ENCODE data around the gene HIRA. TPM values are rescaled to one million over a fixed set of nuclear protein-coding genes. Genes with fewer than 3 reads are reported as not detected.

Gene HIRA
- total and polyA plus RNA-seq, 9 of the 15 experiments (the other 6 are each of a cell fraction or from before 2014, with no cell fraction given), result 0.96 to 132 (median 58.4) TPM

GRCh38 chr22:19396934-19397733, 34.4 kb downstream of the HIRA start (continued):
- TF ChIP-seq, protein P1, sequence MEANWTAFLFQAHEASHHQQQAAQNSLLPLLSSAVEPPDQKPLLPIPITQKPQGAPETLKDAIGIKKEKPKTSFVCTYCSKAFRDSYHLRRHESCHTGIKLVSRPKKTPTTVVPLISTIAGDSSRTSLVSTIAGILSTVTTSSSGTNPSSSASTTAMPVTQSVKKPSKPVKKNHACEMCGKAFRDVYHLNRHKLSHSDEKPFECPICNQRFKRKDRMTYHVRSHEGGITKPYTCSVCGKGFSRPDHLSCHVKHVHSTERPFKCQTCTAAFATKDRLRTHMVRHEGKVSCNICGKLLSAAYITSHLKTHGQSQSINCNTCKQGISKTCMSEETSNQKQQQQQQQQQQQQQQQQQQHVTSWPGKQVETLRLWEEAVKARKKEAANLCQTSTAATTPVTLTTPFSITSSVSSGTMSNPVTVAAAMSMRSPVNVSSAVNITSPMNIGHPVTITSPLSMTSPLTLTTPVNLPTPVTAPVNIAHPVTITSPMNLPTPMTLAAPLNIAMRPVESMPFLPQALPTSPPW (CRISPR knock-in tag; IDR thresholded peaks at IDR 0.05), result peak; percentile 71; the same call in 1 of the 2 replicates
- no peak; the same call in 1 of the 2 replicates for TF ChIP-seq KLF1 (tag; IDR thresholded peaks at IDR 0.05)
- TF ChIP-seq U2AF2 (optimal IDR thresholded peaks at IDR 0.05; ENCODE audit: low read depth, low read length), result no peak
- TF ChIP-seq, protein P2, sequence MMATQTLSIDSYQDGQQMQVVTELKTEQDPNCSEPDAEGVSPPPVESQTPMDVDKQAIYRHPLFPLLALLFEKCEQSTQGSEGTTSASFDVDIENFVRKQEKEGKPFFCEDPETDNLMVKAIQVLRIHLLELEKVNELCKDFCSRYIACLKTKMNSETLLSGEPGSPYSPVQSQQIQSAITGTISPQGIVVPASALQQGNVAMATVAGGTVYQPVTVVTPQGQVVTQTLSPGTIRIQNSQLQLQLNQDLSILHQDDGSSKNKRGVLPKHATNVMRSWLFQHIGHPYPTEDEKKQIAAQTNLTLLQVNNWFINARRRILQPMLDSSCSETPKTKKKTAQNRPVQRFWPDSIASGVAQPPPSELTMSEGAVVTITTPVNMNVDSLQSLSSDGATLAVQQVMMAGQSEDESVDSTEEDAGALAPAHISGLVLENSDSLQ (IDR thresholded peaks at IDR 0.05), result peak; percentile 89
- TF ChIP-seq FOXK1 (CRISPR knock-in tag; IDR thresholded peaks at IDR 0.05; ENCODE audit: borderline replicate concordance), result no peak
- TF ChIP-seq ZNF280A (IDR thresholded peaks at IDR 0.05; ENCODE audit: low read depth, partially characterized antibody), result no peak
- TF ChIP-seq ZNF124 (CRISPR knock-in tag; IDR thresholded peaks at IDR 0.05), result no peak
- no peak for TF ChIP-seq KAT8 (IDR thresholded peaks at IDR 0.05; ENCODE audit: low read depth)
- TF ChIP-seq XRCC4 (IDR thresholded peaks at IDR 0.05; ENCODE audit: extremely low read depth, insufficient read depth, insufficient read length), result no peak
- TF ChIP-seq ARID3A (IDR thresholded peaks at IDR 0.05; ENCODE audit: borderline replicate concordance, low read depth, low read length), result peak; percentile 98; the same call in 1 of the 2 replicates
- TF ChIP-seq ARID1B (IDR thresholded peaks at IDR 0.05), result no peak
- TF ChIP-seq ZNF263 (CRISPR knock-in tag; IDR thresholded peaks at IDR 0.05; ENCODE audit: borderline replicate concordance), result no peak
- TF ChIP-seq NCOA1 (IDR thresholded peaks at IDR 0.05; ENCODE audit: low read depth), result peak; percentile 90; the same call in 1 of the 2 replicates
- peak in 1 of 2 experiments; percentile 60 for TF ChIP-seq E2F6 (IDR thresholded peaks at IDR 0.05; ENCODE audit: borderline replicate concordance in 1 of 2, extremely low read depth in 1 of 2, insufficient read depth in 1 of 2, insufficient read length in 1 of 2, low read depth in 1 of 2, low read length in 1 of 2, poor library complexity in 1 of 2, severe bottlenecking in 1 of 2)
- TF ChIP-seq CSDE1 (IDR thresholded peaks at IDR 0.05), result no peak; a peak in 1 of 4 replicates
- TF ChIP-seq XRCC3 (IDR thresholded peaks at IDR 0.05), result no peak
- no peak for TF ChIP-seq FOS (IDR thresholded peaks at IDR 0.05; ENCODE audit: extremely low read depth, insufficient read length)
- TF ChIP-seq SOX6 (IDR thresholded peaks at IDR 0.05), result peak; percentile 97
- TF ChIP-seq SRSF1 (IDR thresholded peaks at IDR 0.05; ENCODE audit: low read depth, low read length), result no peak
- TF ChIP-seq ZNF75A (CRISPR knock-in tag; IDR thresholded peaks at IDR 0.05), result peak; percentile 9; the same call in 1 of the 2 replicates
